NK-92 (cell line): ENCODE results near the gene ANO6.
"Not testable (repeated sequence)": the region's sequence is repeated elsewhere in the genome, so short reads cannot be mapped to it uniquely, and the experiment has no call there.

ENCODE experiments used
- DNase-seq: peaks from one replicate; lab custom pipeline; 2025; ENCODE audit not compliant: unreplicated experiment; lab: John Stamatoyannopoulos, UW

Gene ANO6

GRCh38 chr12:45304514-45305178 lies 88.8 kb downstream of the ANO6 start:
- DNase-seq: no peak

GRCh38 chr12:45305907-45306306 lies 90.0 kb downstream of the ANO6 start:
- no peak for DNase-seq

GRCh38 chr12:45309836-45310626 lies 94.1 kb downstream of the ANO6 start:
- DNase-seq: no peak

- no peak for DNase-seq
Measured at GRCh38 chr12:45310627-45310968, 94.7 kb downstream of the ANO6 start.

- DNase-seq: no peak
Measured at GRCh38 chr12:45312012-45312411, 96.1 kb downstream of the ANO6 start.

GRCh38 chr12:45314770-45315169 lies 98.9 kb downstream of the ANO6 start:
- DNase-seq: no peak

- DNase-seq: no peak
Measured at GRCh38 chr12:45315462-45315861, 99.6 kb downstream of the ANO6 start.

GRCh38 chr12:45317261-45317660 lies 101.4 kb downstream of the ANO6 start:
- not testable (repeated sequence) for DNase-seq

GRCh38 chr12:45322810-45323209 lies 106.9 kb downstream of the ANO6 start:
- no peak for DNase-seq

- DNase-seq: no peak
Measured at GRCh38 chr12:45324391-45324790, 108.5 kb downstream of the ANO6 start.

- no peak for DNase-seq
Measured at GRCh38 chr12:45326358-45326975, 110.6 kb downstream of the ANO6 start.

GRCh38 chr12:45327823-45328383 lies 112.0 kb downstream of the ANO6 start:
- no peak for DNase-seq

GRCh38 chr12:45329238-45329637 lies 113.3 kb downstream of the ANO6 start:
- DNase-seq: no peak

GRCh38 chr12:45329702-45330101 lies 113.8 kb downstream of the ANO6 start:
- DNase-seq: no peak

- no peak for DNase-seq
Measured at GRCh38 chr12:45331552-45331951, 115.7 kb downstream of the ANO6 start.

- no peak for DNase-seq
Measured at GRCh38 chr12:45334396-45334795, 118.5 kb downstream of the ANO6 start.

- no peak for DNase-seq
Measured at GRCh38 chr12:45336331-45336730, 120.4 kb downstream of the ANO6 start.

GRCh38 chr12:45336762-45337596 lies 121.1 kb downstream of the ANO6 start:
- DNase-seq: no peak

- DNase-seq: no peak
Measured at GRCh38 chr12:45337835-45338234, 121.9 kb downstream of the ANO6 start.

GRCh38 chr12:45338272-45338671 lies 122.4 kb downstream of the ANO6 start:
- DNase-seq: no peak

GRCh38 chr12:45339035-45339434 lies 123.1 kb downstream of the ANO6 start:
- DNase-seq: no peak
